GM19395 (cell line): ENCODE data around the gene CHCHD5.

Experiments used
- ATAC-seq: cut with Tn5 transposase; IDR thresholded peaks from one replicate; pipeline ENCODE4 v1.9.1; 2021; ENCODE audit warnings: mild to moderate bottlenecking, moderate library complexity; ENCODE audit not compliant: unreplicated experiment

Gene CHCHD5

DNA sequence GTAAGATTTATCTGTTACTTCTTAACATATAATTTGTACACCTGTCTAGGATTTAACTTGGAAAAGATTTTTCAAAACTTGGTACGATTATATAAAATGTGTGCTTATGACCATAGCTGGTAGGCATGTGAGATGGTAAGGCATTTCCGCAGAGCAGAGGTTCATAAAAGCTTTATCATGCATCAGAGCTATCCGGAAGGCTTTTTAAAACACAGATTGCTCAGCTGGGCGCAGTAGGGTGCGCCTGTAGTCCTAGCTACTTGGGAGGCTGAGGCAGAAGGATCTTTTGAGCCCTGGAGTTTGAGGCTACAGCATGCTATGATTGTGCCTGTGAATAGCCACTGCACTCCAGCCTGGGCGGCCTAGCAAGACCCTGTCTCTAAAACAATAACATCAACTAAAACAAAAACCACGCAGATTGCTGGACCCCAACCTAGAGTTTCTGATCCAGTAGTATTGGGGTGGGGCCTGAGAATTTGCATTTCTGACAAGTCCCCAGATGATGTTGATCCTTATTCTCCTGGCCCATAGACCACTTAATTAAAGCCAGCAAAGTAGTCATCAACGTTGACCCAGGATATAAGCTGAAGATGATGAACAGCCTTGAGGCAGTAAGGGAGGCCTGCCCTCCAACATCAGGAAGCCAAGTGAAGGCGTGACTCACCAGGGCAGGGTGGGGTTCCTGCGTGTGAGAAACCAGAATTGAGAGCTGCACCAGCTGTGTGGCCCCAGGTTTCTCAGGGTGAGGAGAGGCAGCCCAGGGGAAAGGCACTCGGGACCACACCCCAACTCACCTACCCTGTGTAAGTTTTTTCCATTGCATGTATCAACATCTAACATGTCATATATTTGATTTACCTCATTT, 39.7 kb downstream of the CHCHD5 start:
- peak; percentile 86 for ATAC-seq

DNA sequence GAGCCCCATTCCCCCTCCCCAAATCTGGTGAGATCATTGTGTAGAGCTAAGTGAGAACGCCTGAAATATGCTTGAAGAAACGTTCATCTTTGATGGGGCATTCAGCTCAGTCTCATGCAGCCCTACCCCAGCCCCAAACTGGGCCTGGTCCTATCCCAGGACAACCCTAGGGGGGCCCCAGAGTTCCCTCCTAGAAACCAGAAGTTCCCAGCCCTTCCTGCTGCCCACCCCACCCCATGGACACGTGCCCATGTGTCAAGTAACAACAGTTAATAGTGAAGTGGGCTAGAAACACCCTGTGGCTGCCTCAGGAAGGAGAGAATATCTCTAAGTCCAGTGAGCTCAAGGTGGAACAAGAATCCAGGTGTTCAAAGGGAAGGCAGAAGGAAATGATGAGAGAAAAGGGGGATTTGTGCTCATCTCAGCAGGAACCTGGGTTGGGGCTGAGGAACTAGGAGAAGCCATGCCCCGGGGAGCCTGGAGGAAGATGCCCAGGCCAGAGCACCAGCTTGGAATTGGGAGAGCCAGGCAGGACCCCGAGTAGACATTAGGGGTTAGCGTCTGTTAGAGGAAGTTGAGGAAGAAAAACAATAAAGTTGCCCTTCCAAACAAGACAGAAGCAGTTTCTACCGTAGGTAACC, 41.2 kb downstream of the CHCHD5 start:
- no peak for ATAC-seq

DNA sequence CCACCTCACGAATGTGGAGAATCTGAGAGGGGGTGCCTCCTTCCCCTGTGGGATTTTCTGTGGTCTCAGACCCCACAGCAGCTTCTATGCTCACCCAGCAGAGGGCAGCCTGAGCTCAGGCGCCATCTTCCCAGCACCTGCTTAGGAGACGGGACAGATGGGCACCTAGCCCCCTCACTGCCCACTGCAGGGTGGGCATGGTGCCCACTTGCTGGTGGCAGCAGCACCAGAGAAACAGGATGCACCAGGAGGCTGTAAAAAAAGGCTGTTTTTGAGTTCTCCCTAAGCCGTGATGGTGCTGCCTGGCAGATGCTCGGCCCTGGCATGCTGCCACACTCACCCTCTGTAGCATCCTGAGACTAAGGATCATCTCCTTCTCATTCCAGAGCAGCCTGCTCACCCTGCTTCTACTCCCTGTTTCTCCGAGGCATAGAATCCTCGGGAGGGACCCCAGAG, 42.2 kb downstream of the CHCHD5 start:
- ATAC-seq: peak; percentile 53

DNA sequence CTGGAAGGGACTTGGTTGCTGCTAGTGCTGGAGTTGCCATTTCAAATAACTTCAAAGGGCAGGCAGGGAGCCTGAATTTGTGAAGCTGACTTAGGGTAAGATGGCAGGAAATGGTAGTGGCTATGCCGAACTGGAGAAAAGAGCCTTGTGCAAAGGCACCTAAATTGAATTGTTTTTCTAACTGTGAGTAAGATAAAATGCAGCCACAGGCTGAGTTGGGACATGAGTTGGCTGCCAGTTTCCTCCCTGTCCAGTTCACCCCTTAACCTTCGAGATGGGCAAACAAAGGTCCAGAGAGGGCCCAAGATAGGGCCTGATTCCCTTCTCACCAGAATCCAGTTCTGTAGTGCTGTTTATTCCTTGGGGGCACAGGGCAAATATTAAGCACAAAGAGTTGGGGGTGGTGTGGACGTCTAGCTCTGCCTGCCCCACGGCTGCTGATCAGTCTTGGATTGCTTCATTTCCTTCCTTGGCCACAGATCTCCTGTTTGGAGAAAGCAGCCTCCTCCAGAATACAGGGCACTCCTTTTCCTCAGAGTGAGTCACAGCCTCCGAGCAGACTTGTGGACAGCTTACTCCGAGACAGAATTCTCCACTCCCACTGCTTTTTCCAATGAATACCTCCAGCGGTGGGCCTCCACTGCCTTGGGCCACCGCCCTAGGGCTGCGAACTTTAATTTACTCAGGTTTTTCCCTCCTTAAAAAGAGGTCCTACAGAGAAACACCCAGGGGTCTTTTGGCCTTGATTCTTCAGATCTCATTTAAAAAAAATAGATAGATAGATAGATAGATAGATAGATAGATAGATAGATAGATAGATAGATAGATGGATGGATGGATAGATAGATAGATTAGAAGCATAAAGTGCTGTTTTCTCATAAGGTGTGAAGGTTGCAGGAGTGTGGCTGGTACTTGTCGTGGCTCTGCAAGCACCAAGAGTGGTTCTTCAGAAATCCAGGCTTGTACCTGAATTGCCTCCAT, 42.9 kb downstream of the CHCHD5 start:
- no peak for ATAC-seq

DNA sequence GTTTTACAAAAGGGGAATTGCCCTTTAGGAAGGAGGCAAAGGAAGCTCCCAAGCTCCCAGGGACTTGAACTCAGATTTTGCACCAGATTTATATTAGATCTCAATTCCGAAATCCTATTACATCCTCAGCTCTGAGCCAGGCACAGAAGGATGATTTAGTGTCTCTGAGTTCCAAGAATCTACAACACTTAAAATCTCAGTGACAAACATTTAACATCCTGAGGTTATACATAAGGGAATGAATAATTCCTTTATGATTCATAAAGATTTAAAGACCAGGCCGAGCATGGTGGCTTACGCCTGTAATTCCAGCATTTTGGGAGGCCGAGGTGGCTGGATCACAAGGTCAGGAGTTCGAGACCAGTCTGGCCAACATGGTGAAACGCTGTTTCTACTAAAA, 44.8 kb downstream of the CHCHD5 start:
- no peak for ATAC-seq

DNA sequence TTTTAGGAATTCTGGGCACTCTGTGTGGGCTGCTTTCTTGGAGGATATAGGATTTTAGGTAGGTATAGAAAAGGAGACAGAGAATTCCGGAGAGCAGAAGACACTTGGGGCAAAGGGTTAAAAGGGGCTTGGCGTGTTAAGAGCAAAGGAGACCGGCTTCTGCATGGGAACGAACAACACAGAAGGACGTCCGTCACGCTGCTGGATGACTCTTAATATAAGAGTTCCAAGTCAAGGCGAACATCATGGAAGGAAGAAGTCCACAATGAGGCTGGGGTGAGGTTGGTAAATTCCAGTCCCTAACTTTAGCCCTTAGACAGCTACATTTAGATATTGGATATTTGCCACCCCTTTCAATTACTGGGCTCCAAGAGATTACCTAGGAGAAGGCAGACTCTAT, 45.4 kb downstream of the CHCHD5 start:
- no peak for ATAC-seq

DNA sequence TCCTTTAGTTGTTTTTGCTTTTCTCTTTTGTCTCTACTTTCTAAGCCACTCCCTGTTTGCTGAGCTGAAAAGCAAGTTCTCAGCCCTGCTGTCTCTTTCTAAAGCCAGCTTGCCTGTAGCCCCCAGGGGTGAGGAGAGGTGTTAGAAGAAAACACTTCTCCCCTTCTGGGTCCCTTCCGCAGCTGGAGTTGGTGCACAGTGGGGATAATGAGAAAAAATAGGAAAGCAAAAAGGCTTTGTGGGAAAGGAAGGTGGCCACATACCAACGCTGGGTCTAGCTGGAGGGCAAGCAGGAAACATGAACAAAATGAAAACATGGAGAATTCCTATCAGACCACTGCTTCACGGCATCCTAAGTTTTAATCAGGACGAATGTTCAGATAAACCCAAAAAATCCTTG, 45.9 kb downstream of the CHCHD5 start:
- no peak for ATAC-seq

DNA sequence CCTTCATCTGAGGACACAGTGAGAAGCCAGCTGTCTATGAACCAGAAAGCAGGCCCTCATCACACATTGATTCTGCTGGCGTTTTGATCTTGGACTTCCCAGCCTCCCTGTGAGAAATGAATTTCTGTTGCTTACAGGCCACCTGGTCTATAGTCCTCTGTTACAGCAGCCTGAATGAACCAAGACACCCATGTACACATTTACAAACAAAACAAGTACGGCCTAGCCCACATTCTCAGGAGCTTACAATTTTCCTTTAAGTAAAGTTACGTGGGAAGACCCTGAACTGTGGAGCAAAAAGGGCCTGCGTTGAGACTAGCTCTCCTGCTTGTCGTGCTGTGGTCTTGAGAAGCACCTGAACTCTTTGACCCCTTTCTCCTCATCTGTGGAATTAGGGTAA, 49.3 kb downstream of the CHCHD5 start:
- no peak for ATAC-seq

DNA sequence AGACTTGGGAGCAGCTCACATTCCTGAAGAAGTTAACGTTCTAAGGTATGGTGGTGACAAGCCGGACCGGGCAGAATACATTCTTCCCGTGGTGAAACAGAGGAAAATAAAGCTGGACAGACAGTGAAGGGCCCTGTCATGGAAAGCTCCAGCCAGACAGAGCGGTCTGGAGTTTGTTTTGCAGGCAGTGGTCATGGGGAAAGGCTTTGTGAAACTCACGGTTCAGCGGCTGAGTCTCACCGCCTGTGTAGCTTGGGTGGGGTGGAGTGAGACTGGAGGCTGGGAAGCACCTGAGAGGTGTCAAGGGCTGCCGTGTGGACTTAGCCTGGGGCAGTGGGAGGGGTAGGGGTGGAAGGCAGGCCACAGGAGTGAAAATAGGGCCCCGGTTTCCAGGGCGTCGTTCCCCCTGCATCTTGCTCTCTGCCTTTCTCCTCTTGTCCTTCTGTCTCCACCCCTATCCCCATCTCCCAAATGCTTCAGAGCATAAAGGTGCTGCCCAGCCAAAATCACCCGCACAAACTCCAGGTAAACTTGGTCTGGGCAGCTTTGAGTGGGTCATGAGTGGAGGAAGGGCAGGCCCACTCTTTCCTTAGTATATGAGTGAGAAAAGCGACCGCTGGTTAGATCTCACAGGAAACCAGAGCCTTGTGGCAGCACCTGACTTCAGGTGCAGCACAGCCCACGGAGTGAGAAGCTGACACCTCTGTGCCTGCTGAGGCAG, 49.9 kb downstream of the CHCHD5 start:
- no peak for ATAC-seq

DNA sequence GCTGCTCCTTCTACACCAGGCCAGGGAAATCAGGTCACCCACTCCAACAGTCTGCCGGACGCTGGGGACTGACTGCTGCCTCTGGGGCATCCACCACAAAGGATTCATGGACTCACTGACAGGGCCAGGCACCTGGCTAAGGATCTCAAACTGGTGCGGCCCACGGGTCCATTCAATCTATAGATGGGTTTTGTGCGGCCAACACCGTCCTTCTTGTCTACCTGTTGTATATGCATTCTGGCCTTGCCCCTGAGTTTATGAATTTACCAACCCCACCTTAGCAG, 50.4 kb downstream of the CHCHD5 start:
- ATAC-seq: no peak

DNA sequence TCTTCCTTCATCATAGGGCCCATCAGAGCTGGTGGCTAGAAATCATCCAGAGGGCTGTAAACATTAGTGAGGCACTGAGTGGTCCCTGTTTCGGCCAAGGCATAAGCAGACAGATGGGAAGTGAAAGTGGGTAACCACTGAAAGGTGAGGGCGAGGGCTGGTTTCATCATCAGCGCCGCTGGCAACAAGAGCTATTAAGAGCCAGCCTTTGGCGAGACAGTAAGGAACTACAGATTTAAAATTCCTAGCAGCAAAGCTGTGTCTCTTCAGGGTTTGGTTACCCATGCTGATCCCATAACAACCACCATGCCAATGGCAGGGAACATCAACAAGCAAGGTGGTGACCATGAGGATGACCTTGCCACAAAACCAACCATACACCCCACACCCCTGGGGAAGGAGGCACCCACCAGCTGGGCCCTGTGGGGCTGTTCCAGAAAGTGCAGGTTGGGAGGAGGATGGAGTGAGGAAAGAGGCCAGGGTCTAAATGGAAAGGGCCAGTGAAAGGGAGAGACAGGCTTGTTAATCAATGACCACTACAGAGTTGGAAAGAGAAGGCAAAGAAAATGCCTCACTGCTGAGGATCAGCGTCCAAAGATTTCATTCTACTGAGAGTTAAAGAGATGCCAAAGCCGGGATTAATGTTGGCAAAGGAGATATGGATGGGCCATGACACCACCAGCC, 52.3 kb downstream of the CHCHD5 start:
- ATAC-seq: peak; percentile 67

DNA sequence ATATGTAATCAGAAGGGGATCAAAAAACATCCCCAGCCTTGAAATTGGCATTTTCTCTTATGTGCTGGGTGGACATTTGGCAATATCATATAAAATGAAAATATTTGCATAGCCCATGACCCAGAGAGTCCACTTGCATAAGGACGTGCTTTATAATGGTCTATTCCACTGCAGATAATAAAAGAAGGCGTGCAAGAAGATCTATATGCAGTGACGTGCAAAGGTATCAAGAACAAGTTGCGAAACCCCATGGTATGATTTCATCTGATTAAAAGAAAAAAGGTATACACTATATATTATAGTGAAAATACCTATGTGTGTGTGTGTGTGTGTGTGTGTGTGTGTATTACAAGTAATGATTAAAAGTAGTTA, 52.9 kb downstream of the CHCHD5 start:
- ATAC-seq: no peak
